Activated CD4-positive, alpha-beta T cell treated with anti-CD3 and anti-CD28 coated beads for 24 hours (primary cell): Measurements from ENCODE around the gene CCDC88C.
A peak's percentile ranks its signal among the peaks of the same experiment; 100 is the strongest.

Experiments
- DNase-seq, 2 donors: peaks; one replicate each; pipeline ENCODE4 v3.0.0-alpha.2; 2020; ENCODE audit warnings: low read depth in 2 of 2

The CCDC88C gene

GRCh38 chr14:91363776-91364523, 53.7 kb downstream of the CCDC88C start:
- DNase-seq, result no peak

GRCh38 chr14:91361233-91361811, 56.3 kb downstream of the CCDC88C start:
- no peak for DNase-seq

GRCh38 chr14:91360490-91361232, 57.0 kb downstream of the CCDC88C start:
- DNase-seq, result no peak

- no peak for DNase-seq
Measured at GRCh38 chr14:91358654-91359220, 58.9 kb downstream of the CCDC88C start.

GRCh38 chr14:91358025-91358319, 59.6 kb downstream of the CCDC88C start:
- no peak for DNase-seq

GRCh38 chr14:91357272-91358024, 60.2 kb downstream of the CCDC88C start:
- DNase-seq, result no peak

GRCh38 chr14:91356181-91356763, 61.3 kb downstream of the CCDC88C start:
- DNase-seq, result no peak

- peak in 1 of 2 donors; percentile 46 for DNase-seq
Measured at GRCh38 chr14:91354979-91355685, 62.5 kb downstream of the CCDC88C start.

- no peak for DNase-seq
Measured at GRCh38 chr14:91354221-91354916, 63.3 kb downstream of the CCDC88C start.

GRCh38 chr14:91352728-91353692, 64.6 kb downstream of the CCDC88C start:
- DNase-seq, result no peak

- no peak for DNase-seq
Measured at GRCh38 chr14:91352053-91352452, 65.6 kb downstream of the CCDC88C start.

- no peak for DNase-seq
Measured at GRCh38 chr14:91351512-91351862, 66.1 kb downstream of the CCDC88C start.

GRCh38 chr14:91350813-91351511, 66.7 kb downstream of the CCDC88C start:
- DNase-seq, result peak; percentile 50

- no peak for DNase-seq
Measured at GRCh38 chr14:91350483-91350812, 67.2 kb downstream of the CCDC88C start.

GRCh38 chr14:91349481-91350074, 68.0 kb downstream of the CCDC88C start:
- DNase-seq, result peak; percentile 51 to 55

- DNase-seq, result no peak
Measured at GRCh38 chr14:91348845-91349465, 68.7 kb downstream of the CCDC88C start.

- DNase-seq, result no peak
Measured at GRCh38 chr14:91346838-91347173, 70.8 kb downstream of the CCDC88C start.

- no peak for DNase-seq
Measured at GRCh38 chr14:91344096-91344495, 73.5 kb downstream of the CCDC88C start.
